ENCODE data around the gene LGALS16.

- TF ChIP-seq EZH2 (IDR thresholded peaks at IDR 0.05; ENCODE audit: insufficient read depth, poor library complexity, severe bottlenecking) (no peak), EZH2phosphoT487 (IDR thresholded peaks at IDR 0.05; ENCODE audit: insufficient read depth, low read depth) (no peak)
These were observed 4.1 kb downstream of the LGALS16 start for GRCh38 chr19:39659791-39660190.

Measured in GM23248 (cell line).